ENCODE data around the gene CREB5. TPM values are rescaled to one million over a fixed set of nuclear protein-coding genes. Genes with fewer than 3 reads are reported as not detected.
"Not testable (repeated sequence)": the region's sequence is repeated elsewhere in the genome, so short reads cannot be mapped to it uniquely, and the experiment has no call there.

Gene CREB5
- polyA plus RNA-seq, 6 donors from 2014 or later = 0.40 to 0.66 TPM; not detected in 4

DNA sequence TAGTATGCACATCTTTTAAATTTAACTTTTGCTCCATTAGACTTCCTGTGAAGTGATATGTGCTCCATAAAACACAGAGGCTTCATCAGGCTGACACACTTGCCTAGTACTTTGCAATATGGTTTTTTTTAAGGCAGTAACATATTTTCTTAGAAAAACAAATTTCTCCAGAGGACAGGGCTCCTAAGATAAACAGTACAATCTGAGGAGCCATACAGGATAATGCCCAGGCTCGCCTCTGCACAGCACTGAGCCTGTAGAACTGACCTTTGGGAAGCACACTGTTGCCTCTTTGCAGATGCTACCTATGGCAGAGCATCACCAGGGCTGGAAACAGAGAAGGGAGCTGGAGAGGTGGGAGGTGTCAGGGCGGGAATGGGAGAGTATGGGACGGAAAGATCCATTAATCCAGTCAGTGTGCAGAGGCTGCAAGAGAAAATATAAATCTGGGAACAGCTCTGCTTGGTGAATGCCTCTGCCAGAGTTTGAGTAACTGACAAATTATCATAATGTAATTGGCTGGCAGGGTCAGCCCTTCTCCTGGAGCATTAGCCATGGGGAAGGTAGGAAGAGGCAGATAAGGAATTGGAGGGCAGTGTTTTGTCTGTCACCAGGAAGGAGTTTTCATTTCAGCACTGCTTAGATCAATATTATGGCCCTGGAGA is 132.3 kb downstream of the CREB5 start:
- H3K36me3 Mint-ChIP-seq = peaks cover 0 to 4% of the 10 kb centered on the region in 2 donors
- no peak overlapping the region for H3K27ac Mint-ChIP-seq
- H3K4me3 Mint-ChIP-seq = no peak overlapping the region
- no peaks in the 10 kb centered on the region for H3K4me1 Mint-ChIP-seq
- ATAC-seq (ENCODE audit: low read depth in 2 of 2) = no peak
- no peak for DNase-seq
- peaks cover 13 to 34% (median 23%) of the 10 kb centered on the region in 3 donors for H3K27me3 Mint-ChIP-seq
- peaks cover 0 to 27% (median 17%) of the 10 kb centered on the region in 7 donors for H3K9me3 Mint-ChIP-seq

DNA sequence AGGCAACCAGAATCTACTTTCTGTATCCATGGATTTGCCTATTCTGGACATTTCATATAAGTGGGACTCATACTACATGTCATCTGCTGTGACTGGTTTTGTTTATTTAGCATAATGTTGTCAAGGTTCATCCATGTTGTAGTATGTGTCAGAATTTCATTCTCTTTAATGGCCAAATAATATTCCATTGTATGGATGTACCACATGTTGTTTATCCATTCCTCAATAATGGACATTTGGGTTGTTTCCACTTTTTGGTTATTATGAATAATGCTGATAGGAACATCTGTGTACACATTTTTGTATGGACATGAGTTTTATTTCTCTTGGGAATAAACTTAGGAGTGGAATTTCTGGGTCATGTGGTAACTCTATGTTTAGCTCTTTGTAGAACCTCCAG is 133.7 kb downstream of the CREB5 start:
- H3K36me3 Mint-ChIP-seq = peaks cover 0 to 4% of the 10 kb centered on the region in 2 donors
- H3K27me3 Mint-ChIP-seq = peaks cover 24 to 43% (median 34%) of the 10 kb centered on the region in 3 donors

DNA sequence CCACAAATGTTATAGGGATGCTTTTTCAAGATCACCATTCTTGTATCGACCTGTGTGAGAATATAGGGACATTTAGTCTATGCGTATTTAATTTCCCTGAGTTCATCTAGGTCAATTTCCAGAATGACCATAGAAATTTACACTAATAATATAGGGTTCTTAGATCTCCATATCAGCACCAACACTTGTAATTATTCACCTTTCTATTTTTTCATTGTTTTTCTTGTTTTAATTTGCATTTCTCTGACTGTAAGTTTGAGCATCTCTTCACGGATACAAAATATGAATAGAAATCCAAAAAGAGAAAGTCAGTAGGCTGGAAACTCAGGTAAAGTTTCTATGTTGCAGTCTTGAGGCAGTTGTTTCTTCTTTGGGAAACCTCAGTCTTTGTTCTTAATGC is 134.8 kb downstream of the CREB5 start:
- Mint-ChIP-seq H3K27ac (no peak overlapping the region), H3K27me3 (peaks cover 32 to 43% (median 34%) of the 10 kb centered on the region in 3 donors), H3K9me3 (peaks cover 0 to 27% (median 18%) of the 10 kb centered on the region in 7 donors), H3K4me1 (no peaks in the 10 kb centered on the region), H3K36me3 (peaks cover 0 to 4% of the 10 kb centered on the region in 2 donors), H3K4me3 (no peak overlapping the region)
- ATAC-seq (ENCODE audit: low read depth in 2 of 2) (no peak), DNase-seq (no peak)

More for the DNA sequence above, 133.7 kb downstream of the CREB5 start:
- peaks cover 0 to 27% (median 18%) of the 10 kb centered on the region in 7 donors for H3K9me3 Mint-ChIP-seq
- peak overlapping the region in 1 of 8 donors; percentile 22 for H3K4me3 Mint-ChIP-seq
- ATAC-seq (ENCODE audit: low read depth in 2 of 2) (no peak), DNase-seq (no peak)
- no peaks in the 10 kb centered on the region for H3K4me1 Mint-ChIP-seq
- H3K27ac Mint-ChIP-seq = no peak overlapping the region

DNA sequence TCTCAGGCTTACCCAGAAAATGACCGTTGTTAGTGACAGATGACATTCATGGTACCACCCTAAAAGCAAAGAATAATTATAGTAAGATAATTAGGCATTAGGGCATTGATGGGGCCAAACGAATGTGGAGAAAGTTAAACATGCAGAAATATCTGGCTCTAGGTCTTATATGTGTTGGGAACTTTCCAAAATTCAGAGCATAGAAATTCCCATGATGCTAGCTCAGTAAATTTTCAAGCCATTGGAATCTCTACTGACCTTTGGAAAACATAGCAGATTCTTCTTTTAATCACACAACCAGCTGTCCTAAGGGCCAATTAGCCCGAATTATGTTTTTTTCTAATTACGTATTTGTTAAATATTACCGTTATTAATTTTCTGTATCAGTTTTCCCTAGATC is 136.1 kb downstream of the CREB5 start:
- no peak for DNase-seq
- H3K9me3 Mint-ChIP-seq = peaks cover 0 to 27% (median 18%) of the 10 kb centered on the region in 7 donors
- ATAC-seq (ENCODE audit: low read depth in 2 of 2) = no peak
- no peak overlapping the region for H3K4me3 Mint-ChIP-seq
- no peak overlapping the region for H3K27ac Mint-ChIP-seq
- peaks cover 23 to 41% (median 30%) of the 10 kb centered on the region in 3 donors for H3K27me3 Mint-ChIP-seq
- peaks cover 0 to 4% of the 10 kb centered on the region in 2 donors for H3K36me3 Mint-ChIP-seq
- no peaks in the 10 kb centered on the region for H3K4me1 Mint-ChIP-seq

DNA sequence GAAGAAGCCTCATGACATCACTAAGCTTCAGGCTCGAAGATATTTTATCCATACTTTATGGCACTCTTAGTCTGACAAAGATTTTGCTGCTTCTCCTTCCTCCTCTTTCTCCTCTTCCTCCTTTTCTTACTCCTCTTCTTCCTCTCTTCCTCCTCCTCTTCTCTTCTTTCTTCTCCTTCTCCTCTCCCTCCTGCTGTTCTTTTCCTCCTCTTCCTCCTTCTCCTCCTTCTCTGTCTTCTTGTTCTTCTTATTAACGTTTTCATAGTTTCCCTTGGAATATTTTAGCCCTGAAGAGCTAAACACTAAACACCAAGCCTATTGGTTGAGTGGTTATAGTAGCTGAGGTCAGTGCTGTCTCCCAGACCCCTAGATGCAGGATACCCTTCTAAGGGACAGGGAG is 137.7 kb downstream of the CREB5 start:
- Mint-ChIP-seq H3K4me1 (no peaks in the 10 kb centered on the region), H3K9me3 (peaks cover 0 to 27% (median 18%) of the 10 kb centered on the region in 7 donors), H3K27ac (no peak overlapping the region), H3K4me3 (no peak overlapping the region), H3K27me3 (peaks cover 31 to 44% (median 33%) of the 10 kb centered on the region in 3 donors), H3K36me3 (peaks cover 0 to 4% of the 10 kb centered on the region in 2 donors)
- ATAC-seq (ENCODE audit: low read depth in 2 of 2) (no peak), DNase-seq (no peak)

DNA sequence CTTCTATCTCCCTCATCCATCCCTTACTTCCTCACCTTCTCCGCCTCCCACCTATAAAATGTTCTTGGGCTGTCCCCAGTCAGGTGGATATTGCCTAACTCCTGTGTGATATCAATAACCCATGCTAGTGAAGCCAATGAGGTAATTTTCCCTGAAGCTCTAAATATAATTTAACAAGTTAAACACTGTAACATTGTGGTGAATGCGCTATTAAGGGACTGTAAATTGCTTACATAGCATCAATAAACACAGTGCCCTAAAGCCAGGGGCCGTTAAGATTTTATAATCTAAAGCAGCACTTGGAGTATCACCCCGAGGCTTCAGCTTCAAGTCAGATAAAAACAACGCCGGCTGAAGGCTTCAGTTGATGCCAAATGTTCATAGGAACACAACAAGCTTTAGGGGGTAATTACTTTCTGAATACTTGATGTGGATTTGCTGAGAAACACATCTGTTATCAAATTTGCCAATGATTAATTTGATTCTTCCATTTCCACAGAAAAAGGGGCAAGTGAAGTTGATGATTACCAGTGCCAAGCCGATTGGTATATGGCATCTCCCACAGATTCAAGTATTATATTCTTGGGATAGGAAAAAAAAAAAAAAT is 138.4 kb downstream of the CREB5 start:
- Mint-ChIP-seq H3K27ac (no peak overlapping the region), H3K9me3 (peaks cover 0 to 26% (median 16%) of the 10 kb centered on the region in 7 donors), H3K4me1 (no peaks in the 10 kb centered on the region), H3K4me3 (no peak overlapping the region), H3K36me3 (peaks cover 0 to 4% of the 10 kb centered on the region in 2 donors), H3K27me3 (peaks cover 31 to 38% (median 32%) of the 10 kb centered on the region in 3 donors)
- DNase-seq (no peak), ATAC-seq (ENCODE audit: low read depth in 2 of 2) (no peak)

DNA sequence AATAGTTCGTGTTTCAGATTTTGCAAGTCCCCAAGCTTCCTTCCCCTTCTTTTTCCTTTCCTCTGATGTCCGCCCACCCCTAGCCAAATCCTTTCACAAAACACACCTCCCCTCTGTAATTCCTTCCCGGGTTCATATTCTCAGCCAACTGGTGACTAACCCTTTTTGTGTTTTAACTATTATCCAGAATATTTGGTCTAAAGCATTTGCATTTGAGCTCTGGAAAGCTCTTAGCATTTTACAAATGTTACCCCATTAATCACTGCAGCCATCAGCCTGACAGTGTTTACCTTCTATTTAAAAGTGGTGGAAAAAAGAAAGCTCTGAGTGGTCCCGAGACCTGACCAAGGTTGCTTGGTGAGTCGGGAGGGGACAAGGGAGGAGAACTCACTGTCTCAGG is 139.0 kb downstream of the CREB5 start:
- H3K4me1 Mint-ChIP-seq = no peaks in the 10 kb centered on the region
- H3K9me3 Mint-ChIP-seq = peaks cover 0 to 20% (median 9%) of the 10 kb centered on the region in 7 donors
- H3K4me3 Mint-ChIP-seq = peak overlapping the region in 1 of 8 donors; percentile 48
- DNase-seq = no peak
- H3K27me3 Mint-ChIP-seq = peaks cover 27 to 34% (median 31%) of the 10 kb centered on the region in 3 donors
- ATAC-seq (ENCODE audit: low read depth in 2 of 2) = no peak
- no peak overlapping the region for H3K27ac Mint-ChIP-seq
- H3K36me3 Mint-ChIP-seq = peaks cover 0 to 4% of the 10 kb centered on the region in 2 donors

DNA sequence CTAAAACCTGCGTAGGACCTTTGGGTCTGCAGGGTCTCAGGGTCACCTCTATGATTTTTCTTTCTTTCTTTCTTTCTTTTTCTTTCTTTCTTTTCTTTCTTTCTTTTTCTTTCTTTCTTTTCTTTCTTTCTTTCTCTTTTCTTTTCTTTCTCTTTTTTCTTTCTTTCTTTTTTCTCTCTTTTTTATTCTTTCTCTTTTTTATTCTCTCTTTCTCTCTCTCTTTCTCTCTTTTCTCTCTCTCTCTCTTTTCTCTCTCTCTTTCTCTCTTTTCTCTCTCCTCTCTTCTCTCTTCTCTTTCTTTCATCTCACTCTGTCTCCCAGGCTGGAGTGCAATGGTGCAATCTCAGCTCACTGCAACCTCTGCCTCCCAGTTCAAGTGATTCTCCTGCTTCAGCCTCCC is 139.4 kb downstream of the CREB5 start:
- not testable (repeated sequence) for H3K4me1 Mint-ChIP-seq; ATAC-seq (ENCODE audit: low read depth in 2 of 2); H3K36me3 Mint-ChIP-seq; H3K4me3 Mint-ChIP-seq; H3K27ac Mint-ChIP-seq; DNase-seq
- H3K27me3 Mint-ChIP-seq = peaks cover 27 to 34% (median 34%) of the 10 kb centered on the region in 3 donors
- peaks cover 0 to 15% (median 9%) of the 10 kb centered on the region in 7 donors for H3K9me3 Mint-ChIP-seq

DNA sequence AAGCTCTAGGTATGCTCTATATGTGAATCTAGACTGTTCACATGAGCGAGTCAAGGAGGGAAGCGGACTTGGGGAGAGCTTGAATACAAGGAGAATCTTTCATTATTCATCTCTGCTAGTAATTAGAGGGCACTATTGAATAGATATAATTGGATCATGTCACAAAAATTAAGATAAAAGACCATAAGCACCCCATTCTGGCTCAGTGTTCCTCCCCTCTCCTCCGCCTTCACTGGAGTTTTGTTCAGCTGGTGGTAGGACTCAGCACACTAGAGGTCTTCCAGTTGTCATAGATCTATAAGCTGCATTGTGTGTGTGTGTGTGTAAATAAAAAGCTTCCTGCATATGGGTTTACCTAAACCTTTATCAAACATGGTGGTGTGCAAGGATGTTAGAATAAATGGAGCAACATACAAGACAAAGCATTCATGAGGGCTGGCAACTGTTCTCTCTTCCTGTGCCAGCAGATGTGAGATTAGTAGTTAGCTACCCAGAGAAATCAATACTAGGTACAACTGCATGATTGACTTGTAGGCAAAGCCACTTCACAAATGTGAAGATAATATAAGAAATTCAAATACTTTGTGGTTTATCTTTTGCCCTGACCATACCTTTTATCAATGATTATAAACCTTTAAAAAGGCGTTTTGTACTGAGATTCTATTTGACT is 142.6 kb downstream of the CREB5 start:
- peaks cover 21 to 41% (median 28%) of the 10 kb centered on the region in 3 donors for H3K27me3 Mint-ChIP-seq
- no peak overlapping the region for H3K27ac Mint-ChIP-seq
- no peak overlapping the region for H3K4me3 Mint-ChIP-seq
- H3K36me3 Mint-ChIP-seq = no peaks in the 10 kb centered on the region
- H3K4me1 Mint-ChIP-seq = no peaks in the 10 kb centered on the region
- no peak for DNase-seq
- ATAC-seq (ENCODE audit: low read depth in 2 of 2) = no peak
- peaks cover 0 to 4% (median 0%) of the 10 kb centered on the region in 7 donors for H3K9me3 Mint-ChIP-seq

DNA sequence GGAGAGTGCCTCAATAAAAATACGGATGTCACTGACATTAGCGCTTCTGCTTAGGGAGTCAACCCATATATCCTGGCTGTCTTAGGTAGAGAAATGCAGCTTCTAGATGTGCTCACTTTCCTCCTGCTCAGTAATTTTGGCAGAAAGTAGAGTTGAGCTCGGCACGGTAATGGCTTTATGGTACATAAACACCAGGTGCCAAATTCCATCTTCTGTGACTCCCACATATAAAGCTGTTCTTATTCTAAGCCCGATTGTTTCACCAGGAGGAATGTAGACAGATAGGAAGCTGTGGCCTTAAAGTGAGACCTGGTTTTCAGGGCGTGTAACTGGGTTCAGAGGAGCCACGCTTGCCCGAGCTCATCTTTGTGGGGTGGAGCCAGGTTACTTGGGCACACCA is 143.7 kb downstream of the CREB5 start:
- Mint-ChIP-seq H3K4me1 (no peaks in the 10 kb centered on the region), H3K27me3 (peaks cover 13 to 33% (median 26%) of the 10 kb centered on the region in 3 donors), H3K27ac (no peak overlapping the region), H3K36me3 (no peaks in the 10 kb centered on the region), H3K4me3 (no peak overlapping the region), H3K9me3 (peaks cover 0 to 9% (median 1%) of the 10 kb centered on the region in 7 donors)
- DNase-seq (no peak), ATAC-seq (ENCODE audit: low read depth in 2 of 2) (no peak)

DNA sequence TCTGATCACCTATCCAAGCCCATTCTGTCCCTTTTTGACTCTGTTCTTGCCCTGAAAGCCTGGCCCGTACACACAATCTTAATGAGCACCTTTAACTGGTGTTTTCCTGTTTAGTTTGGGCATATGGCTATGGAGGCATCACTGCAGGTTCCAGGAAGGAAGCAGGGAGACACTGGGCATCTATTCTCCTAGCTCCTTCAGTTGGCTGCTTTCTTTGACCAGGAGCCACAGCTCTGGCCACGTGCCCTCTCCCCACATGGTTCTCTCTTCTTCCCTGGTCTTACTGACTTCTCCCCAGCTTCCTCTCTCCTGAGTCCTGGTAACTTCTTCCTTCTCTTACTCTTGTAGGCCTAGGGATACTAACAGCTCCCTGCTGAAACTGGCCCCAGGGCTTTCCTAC is 144.4 kb downstream of the CREB5 start:
- Mint-ChIP-seq H3K9me3 (peaks cover 0 to 9% (median 1%) of the 10 kb centered on the region in 7 donors), H3K36me3 (no peaks in the 10 kb centered on the region), H3K4me3 (no peak overlapping the region), H3K27ac (no peak overlapping the region), H3K4me1 (no peaks in the 10 kb centered on the region), H3K27me3 (peaks cover 13 to 28% (median 22%) of the 10 kb centered on the region in 3 donors)
- ATAC-seq (ENCODE audit: low read depth in 2 of 2) (no peak), DNase-seq (no peak)

DNA sequence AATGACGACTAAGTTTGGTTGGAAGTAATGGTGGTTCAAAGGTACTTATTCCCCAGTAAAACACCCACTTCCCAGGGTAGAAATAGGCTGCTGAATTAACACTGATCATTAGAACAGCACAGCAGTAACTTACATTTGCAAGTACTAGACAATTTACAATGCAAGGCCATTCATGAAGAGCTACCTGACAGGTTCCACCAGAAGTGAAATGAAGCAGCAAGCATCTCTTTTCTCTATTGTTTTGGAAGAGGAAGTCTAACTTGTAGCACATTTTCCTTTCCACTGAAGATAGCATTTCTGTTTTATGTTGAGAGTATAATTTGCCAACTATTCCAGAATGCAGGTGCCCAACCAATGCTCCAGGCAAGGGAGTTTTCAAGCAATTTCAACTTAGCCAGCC is 145.9 kb downstream of the CREB5 start:
- Mint-ChIP-seq H3K4me1 (no peaks in the 10 kb centered on the region), H3K36me3 (no peaks in the 10 kb centered on the region)

DNA sequence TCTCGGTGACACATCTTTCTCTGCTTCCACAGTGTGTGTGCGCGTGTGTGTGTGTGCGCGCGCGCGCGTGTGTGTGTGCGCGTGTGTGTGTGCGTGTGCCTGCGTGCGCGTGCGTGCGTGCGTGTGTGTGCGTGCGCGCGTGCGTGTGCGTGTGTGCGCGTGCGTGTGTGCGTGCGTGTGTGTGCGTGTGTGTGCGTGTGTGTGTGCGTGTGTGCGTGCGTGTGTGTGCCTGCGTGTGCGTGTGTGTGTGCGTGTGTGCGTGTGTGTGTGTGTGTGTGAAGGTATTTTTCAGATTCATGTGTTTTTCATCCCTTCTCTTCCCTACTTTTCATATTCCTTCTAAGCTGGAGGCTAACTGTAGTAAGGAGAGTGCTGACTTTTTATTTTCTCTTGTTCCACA is 148.4 kb downstream of the CREB5 start:
- H3K36me3 Mint-ChIP-seq = no peaks in the 10 kb centered on the region
- H3K27me3 Mint-ChIP-seq = peaks cover 7 to 22% (median 10%) of the 10 kb centered on the region in 3 donors
- H3K4me1 Mint-ChIP-seq = no peaks in the 10 kb centered on the region
- DNase-seq = no peak
- H3K27ac Mint-ChIP-seq = no peak overlapping the region
- H3K9me3 Mint-ChIP-seq = peaks cover 0 to 9% (median 1%) of the 10 kb centered on the region in 7 donors
- no peak for ATAC-seq (ENCODE audit: low read depth in 2 of 2)
- peak overlapping the region in 1 of 8 donors; percentile 2 for H3K4me3 Mint-ChIP-seq

More for the DNA sequence above, 145.9 kb downstream of the CREB5 start:
- H3K9me3 Mint-ChIP-seq = peaks cover 0 to 9% (median 1%) of the 10 kb centered on the region in 7 donors
- peaks cover 13 to 22% (median 13%) of the 10 kb centered on the region in 3 donors for H3K27me3 Mint-ChIP-seq
- DNase-seq (no peak), ATAC-seq (ENCODE audit: low read depth in 2 of 2) (no peak)
- H3K4me3 Mint-ChIP-seq = no peak overlapping the region
- H3K27ac Mint-ChIP-seq = no peak overlapping the region

Measured in naive B cell (primary cell).